GM21619 (cell line): ENCODE data around the gene SLC35E1.
"Not testable (repeated sequence)": the region's sequence is repeated elsewhere in the genome, so short reads cannot be mapped to it uniquely, and the experiment has no call there.

Source experiments
- ATAC-seq: cut with Tn5 transposase; IDR thresholded peaks from one replicate; pipeline ENCODE4 v1.9.1; 2021; ENCODE audit not compliant: unreplicated experiment

SLC35E1 gene

DNA sequence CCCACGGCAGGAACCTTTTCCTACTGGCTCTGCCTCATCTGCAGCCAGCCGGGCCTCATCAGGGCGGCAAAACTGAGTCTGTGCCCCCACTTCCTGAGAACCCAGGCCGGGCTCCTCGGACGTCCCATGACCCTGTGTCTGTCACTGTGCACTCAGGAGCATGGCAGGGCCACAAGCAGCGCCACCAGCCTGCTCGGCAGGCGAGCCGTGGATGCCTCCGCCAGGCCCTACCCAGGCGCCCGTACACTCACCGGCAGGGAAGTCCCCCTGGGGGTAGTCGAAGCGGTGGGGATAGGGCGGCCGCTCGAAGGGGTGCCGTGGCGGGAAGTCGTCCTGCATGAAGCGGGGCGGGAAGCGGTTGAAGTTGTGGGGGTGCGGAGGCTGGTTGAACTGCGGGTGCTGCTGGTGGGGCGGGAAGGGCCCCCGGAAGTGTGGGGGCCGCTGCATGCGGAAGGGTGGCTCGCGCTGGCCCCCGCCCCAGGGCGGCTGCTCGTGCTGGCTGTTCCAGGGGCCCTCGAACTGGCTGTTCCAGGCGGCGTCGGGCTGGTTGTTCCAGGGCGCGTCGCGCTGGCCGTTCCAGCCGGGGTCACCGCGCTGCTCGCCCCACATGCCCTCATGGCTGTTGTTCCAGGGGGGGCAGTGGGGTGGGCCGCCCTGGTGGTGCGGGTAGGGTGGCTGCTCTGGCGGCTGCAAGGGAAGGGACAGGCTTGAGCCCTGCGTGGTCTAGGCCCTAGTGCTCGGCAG lies 47.1 kb downstream of the SLC35E1 start:
- ATAC-seq, result no peak

DNA sequence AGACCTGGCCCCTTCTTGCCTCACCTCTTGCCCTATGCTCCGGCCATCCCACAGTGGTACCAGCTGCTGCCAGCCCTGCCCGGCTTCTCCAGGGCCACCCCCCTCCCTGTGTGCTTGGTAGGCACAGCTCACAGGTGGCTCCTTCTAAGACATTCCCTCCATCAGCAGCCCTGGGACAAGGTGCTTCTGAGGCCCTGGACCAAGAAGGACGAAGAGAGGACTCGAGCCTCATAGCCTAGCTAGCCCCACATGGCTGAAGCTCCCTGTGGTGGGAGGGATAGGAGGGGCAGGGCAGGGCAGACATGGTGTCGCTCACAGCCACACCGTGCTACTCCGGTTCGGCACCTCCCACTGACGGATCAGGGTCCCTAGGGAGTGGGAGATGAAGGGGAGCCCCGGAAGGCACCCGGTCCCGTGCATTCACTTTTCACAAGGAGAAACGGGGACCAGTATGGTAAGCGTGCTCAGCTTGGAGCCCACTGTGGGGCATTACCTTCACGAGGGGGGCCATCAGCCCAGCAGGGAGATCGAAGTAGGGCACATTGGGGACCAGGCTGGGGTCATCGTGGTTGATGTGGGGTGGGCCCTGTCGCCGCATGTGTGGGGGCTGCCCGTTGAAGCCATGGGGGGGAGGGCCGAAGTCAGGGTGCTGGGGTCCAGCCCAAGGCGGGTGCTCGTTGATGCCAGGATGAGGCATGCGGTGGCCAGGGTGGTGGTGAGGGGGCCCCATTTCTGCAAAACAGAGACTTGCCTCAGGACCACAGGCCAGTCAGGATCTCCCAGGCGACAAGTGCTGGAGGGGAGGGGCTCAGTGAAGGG lies 49.4 kb downstream of the SLC35E1 start:
- no peak for ATAC-seq

DNA sequence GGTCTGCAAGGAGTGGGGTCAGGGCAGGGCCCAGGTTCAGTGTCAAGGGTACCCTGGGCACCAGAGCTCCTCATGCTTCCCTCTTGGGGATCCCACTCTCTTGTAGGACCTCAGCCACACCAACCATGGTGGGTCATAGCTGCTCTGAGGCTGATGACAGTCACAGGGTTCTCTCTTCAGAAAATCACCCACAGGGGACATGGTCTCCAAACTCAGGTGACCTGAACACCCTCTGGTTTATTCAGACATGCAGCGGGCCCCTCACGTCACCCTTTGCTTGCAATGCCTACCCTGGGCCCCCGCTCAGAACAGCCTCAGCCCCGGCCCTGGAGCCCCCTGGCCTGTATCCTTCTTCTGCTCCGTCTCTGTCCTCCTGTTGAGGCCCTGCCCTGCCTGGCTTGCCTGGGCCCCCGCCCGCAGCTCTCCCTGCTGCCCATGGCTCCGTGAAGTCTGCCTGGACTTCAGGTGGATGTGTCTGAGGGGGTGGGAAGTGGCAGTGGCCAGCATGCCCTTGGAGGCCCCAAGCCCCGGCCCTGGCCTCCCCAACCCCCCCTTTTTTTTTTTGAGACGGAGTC lies 50.4 kb downstream of the SLC35E1 start:
- ATAC-seq, result no peak

DNA sequence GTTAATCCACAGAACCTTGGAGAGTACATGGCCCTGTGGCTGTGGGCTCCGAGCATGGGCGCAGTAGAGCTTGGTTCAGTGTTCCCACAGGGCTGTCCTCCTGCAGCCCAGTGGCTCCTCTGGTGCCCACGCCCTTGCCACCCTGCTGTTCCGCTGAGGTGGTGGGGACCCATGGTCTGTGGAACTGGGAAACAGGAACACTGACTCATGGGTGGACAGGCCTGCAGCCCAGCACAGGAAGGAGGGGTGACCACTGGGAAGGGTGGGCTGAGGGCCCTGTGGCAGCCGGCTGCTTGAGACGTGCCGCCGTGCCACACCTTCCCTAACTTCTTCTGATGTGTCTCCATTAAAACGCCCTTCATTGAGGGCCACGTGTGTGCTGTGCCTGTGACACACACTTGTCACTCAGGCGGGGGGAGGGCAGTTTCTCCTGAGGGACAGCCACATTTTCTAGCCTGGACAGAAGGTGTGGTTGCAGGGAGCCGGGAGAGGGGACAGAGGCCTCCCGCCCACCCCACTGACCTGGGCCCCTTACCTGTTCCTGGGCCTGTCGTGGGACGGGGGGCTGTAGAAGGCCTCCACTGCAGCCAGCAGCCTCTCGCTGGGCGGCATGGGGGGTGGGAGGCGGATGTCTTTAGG lies 51.1 kb downstream of the SLC35E1 start:
- no peak for ATAC-seq

DNA sequence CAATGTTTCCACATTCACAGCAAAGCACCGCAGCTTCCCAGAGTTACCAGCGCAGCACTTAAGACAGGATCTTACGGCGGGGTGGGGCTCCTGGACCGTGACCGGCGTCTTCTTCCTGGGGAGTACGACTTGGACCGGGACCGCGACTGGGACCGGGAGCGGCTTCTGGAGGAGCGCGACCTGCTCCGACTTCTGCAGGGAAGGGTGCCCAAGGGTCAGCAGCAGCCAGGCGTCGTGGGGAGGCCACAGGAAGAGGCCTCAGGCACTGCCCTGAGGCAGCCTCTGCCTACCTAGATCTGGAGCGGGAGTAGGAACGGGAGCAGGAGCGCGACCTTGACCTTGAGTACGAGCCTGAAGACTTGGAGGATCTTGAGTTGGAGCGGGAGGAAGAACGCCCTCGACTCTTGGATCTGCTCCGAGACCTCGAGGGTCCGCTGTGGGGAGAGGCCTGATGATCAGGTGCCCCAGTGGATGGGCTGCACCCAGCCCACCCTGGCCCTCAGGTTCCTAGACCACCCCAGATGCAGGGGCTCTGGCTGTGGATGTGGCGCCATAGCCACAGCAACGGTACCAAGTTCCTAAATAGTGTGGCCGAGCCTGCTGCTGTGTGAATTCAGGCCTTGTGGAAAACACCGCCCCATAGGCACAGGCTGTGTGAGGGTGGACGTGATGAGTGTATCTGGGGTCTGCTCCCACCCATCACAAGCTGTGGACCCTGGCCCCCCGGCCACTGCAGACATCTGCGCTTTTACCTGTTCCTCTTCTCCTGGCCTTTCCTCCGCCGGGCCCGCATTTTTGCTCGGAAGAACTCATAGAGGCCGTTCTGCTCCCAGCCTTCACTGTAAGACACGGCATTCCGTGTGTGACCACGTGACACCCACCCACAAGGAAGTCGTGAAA lies 51.9 kb downstream of the SLC35E1 start:
- no peak for ATAC-seq

DNA sequence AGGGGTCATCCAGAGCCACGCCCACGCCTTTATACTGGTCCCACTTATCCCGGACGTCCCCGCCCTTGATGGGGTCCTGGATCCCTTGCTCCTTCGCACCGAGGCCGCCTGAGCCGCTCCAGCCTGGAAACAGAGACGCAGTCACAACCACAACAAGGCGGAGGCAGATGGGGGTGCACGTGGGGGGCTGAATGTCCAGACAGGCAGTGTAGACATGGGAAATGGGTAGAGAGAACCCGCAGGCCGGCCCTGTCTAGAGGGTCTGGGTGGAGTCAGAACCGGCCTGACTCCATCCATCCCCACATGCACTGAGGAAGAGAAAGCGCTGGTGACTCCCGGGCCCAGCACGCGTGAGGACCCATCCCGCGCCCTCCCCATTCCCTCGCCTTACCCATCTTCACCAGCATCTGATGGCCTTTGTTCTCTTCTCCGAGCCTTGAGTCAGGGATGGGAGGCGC lies 53.0 kb downstream of the SLC35E1 start:
- no peak for ATAC-seq

DNA sequence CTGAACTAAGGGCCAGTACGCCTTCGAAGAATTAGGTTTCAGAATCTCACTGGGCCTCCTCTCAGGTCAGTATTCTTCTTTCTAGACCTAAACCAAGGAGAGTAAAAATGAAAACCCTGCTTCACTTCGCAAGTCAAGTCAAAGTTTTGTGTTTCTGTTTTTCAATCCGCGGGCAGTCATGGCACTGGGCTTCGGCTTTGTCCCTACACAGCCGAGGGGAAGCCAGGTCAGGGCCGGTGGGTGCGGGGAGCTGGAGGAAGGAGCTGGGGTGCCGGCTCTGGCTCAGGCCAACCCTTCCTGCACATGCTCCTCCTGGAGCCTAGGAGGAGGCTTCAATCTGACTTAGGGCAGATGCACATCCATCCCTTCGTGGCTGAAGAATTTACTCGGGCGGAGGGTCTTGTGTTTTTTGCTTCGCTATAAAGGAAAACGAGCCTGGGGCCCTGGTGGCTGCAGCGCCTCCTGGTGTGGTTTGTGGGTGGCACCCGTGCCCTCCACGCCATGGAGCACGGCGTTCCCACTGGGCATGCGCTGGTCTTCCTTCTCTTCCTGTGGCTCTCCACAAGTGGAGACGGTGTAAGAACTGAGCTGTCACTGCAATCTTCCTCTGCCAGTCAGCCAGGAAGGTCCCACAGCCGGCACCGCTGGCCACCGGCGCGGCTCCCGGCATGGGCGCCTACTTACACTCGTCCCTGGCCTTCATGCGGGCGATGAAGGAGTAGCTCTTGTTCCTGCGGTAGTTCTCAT lies 53.6 kb downstream of the SLC35E1 start:
- no peak for ATAC-seq

DNA sequence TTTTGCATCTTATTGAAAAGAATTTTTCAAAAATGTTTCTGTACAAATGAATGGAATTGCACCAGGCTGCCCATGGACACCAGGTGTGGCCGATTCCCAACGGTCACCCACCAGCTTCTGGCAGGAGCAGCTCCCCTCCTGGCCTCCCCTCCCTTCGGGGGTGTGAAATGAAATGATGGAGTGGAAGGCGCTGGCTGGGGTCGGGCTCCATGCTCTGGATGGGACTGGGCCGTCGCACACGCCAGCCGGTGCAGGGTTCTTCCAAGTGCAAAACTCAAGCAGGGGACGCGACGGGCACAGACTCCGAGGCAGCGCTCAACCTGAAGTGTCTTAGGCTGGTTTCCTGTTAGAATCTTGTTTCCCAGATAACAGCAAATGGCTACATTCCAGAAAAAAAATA lies 54.2 kb downstream of the SLC35E1 start:
- ATAC-seq, result no peak

DNA sequence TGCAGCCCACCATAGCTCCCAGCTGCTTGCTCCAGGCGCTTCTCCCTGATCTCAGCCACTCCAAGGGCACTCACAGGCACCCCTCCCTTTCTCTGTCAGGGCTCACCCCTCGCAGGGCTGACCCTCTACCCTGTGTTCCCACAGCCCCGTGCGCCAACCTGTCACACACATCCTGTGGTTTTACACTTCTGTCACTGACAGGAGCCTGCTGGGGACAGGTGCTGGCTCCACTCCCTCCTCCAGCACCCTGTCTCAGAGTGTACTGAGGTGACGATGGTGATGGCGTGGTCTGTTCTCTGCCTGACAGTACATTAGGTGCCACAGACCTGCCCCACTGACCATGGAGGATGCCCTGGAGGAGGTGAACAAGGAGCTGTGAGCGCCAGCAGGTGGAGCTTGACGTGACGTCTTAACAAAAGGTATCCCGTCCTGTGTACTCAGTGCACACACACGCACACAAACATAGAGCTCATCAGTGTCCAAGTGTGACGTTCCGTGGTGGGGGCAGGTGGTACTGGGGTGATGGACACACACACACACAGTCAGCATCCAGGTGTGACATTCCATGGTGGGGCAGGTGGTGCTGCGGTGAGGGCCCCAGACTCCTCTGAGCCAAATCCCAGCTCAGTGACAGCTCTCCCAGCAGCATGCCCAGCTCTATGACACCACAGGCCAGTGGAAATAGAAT lies 55.1 kb downstream of the SLC35E1 start:
- no peak for ATAC-seq

DNA sequence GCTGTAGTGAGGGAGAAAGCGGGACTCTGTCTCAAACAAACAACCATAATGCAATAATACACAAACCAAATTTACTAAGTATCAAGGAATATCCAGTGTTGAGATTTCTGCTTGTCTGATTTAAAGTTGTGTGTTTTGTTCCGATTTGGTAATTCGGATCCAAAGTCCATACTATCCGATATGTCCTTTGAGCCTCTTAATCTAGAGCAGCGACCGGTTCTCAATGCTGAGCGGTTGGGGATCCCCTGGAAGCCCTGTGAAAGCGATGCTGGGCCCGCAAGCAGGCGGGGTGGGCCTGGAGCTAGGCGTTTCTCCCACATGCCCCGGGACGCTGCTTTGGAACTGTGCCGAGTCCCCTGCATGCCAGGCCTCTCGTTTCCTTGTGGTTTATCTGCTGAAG lies 55.8 kb downstream of the SLC35E1 start:
- no peak for ATAC-seq

DNA sequence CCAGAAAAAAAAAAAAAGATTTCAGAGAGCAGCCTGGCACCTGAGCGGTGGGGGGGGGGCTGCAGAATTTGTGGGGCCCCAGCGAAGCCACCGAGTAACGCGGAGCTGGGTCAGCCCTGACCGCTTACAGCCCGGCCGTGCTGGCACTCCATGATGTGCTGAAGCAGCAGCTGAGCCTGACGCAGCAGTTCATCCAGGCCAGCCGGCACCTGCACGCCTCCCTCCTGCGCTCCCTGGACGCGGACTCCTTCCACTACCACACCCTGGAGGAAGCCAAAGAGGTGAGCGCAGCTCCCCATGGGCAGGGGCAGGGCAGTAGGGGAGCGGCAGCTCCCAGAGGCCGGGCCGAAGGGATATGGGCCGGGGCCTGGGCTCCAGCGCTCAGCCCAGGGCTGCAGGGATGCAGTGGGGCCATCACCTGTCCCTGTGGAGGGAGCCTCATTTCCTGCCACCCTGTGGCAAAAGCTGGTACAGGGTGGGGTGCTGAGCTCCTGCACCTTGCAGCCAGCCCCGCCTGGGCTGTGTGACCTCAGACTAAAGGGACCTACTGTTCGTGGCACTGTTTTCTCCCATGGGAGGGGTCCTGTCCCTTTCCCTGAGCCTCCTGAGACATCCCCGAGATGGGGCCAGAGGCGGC lies 57.7 kb downstream of the SLC35E1 start:
- no peak for ATAC-seq

DNA sequence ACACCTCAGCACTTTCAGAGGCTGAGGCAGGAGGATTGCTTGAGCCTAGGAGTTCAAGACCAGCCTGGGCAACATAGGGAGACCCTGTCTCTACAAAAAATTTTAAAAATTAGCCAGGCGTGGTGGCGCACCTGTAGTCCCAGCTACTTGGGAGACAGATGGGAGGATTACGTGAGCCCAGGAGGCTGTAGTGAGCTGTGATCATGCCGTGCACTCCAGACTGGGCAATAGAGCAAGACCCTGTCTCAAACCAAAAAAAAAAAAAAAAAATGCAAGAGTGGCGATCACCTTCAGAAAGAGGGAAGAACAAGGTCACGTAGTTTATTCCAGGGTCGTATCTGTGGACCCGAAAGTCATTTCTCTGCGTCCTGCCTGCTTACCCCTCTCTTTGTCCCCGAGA lies 59.6 kb downstream of the SLC35E1 start:
- not testable (repeated sequence) for ATAC-seq

DNA sequence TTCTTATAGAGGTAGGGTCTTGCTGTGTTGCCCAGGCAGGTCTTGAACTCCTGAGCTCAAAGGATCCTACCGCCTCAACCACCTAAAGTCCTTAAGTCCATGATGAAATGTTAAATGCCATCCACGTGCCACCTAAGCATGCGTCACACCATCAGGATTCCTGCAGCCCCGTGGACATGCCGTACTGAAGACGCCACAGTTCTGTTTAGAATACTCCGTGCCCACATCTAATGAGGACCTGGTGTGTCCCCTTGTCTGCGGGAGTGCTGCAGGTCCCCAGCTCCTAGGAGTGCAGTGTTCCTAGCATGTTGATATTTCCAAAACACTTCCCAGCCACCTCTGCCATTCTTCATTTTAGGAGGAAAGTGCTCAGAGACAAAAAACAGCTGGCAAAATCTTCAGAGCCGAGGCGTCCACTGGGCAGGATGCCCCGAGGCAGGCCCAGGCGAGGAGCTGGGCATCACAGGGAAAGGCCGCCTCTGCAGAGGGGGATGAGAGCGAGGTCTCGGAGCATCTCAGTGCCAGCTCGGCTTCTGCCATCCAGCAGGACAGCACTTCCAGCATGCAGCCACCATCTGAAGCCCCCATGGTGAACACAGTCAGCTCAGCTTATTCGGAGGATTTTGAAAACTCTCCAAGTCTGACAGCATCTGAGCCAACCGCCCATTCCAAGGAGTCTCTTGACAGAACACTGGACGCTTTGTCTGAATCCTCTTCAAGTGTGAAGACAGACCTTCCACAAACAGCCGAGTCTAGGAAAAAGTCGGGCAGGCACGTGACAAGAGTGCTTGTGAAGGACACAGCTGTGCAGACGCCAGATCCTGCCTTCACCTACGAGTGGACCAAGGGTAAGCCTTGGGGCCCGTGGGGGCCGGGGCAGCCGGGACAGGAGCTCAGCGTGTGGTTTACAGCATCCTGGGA lies 62.8 kb downstream of the SLC35E1 start:
- no peak for ATAC-seq

DNA sequence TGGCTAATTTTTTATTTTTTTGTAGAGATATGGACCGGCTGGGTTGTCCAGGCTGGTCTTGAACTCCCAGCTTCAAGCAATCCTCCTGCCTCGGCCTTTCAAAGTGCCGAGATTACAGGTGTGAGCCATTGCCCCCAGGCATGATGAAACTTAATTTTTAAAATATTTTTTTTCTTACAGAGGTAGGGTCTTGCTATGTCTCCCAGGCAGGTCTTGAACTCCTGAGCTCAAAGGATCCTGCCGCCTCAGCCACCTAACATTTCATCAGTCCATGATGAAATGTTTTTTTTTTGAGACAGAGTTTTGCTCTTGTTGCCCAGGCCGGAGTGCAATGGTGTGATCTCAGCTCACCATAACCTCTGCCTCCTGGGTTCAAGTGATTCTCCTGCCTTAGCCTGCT lies 63.7 kb downstream of the SLC35E1 start:
- ATAC-seq, result no peak

DNA sequence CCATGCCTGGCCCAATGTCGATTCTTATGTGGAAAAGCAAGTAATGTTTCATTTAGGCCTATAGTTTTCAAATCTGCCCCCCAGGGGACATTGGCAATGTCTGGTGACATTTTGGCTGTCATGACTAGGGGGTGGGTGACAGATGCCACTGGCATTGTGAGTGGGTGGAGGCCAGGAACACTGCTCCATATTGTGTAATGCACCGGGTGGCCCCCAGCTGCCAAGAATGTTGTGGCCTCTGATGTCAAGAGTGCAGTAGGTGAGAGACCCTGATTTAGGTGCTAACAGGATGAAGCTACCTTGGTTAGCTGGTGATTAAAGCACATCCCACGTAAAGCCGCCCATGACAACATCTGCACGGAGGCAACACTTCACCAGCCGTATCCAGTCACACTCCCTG lies 65.3 kb downstream of the SLC35E1 start:
- ATAC-seq, result no peak

DNA sequence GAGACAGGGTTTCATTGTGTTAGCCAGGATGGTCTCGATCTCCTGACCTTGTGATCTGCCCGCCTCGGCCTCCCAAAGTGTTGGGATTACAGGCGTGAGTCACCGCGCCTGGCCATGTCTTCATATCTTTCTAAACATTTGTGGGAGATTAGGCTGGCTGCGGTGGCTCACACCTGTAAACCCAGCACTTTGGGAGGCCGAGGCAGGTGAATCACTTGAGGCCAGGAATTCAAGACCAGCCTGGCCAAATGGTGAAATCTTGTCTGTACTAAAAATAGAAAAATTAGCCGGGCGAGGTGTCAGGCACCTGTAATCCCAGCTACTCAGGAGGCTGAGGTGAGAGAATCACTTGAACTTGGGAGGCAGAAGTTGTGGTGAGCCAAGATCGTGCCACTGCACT lies 66.1 kb downstream of the SLC35E1 start:
- not testable (repeated sequence) for ATAC-seq

DNA sequence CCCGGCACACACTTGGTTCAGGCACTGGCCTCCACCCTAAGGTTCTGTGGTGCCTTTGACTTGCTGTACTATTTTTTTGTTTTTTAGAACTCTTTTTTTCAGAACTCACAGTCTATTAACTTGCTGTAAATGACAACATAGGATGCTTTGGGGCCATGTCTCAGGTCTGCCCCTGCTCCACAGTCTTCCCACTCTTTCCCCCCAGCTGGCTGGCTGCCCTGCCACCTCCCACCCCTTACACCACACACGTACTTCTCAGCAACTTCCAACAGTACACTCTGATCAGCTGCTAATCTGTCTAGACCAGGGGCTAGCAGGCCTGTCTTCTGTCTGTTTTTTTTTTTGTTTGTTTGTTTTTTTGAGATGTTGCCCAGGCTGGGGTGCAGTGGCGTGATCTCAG lies 67.9 kb downstream of the SLC35E1 start:
- ATAC-seq, result no peak
